HEK293T (cell line): ENCODE results near the gene RNF14.
A peak's percentile ranks its signal among the peaks of the same experiment; 100 is the strongest.
"Not testable (repeated sequence)": the region's sequence is repeated elsewhere in the genome, so short reads cannot be mapped to it uniquely, and the experiment has no call there.

Source experiments
- CTCF ChIA-PET: fragments of 350-600 bp; formaldehyde crosslinking; extraction: SDS; loops from one replicate; lab custom pipeline; 2021; ENCODE audit warnings: antibody characterized with exemption, inconsistent platforms; lab: Yijun Ruan, JAX
- POLR2A ChIA-PET: fragments of 350-600 bp; formaldehyde crosslinking; extraction: SDS; loops from one replicate; lab custom pipeline; 2020; ENCODE audit warnings: antibody characterized with exemption, inconsistent platforms; lab: Yijun Ruan, JAX
- DNase-seq: peaks from one replicate; pipeline ENCODE4 v3.0.0; 2012; ENCODE audit warnings: mixed read lengths; ENCODE audit errors: extremely low spot score
- ARNT ChIP-seq: fragments of 450-650 bp; IDR thresholded peaks from 2 replicates; pipeline ENCODE4 v1.6.1; 2017; ENCODE audit warnings: mild to moderate bottlenecking
- BHLHE40 ChIP-seq: fragments of 450-650 bp; IDR thresholded peaks from 2 replicates; pipeline ENCODE4 v1.6.1; 2016; ENCODE audit warnings: mild to moderate bottlenecking, moderate library complexity, borderline replicate concordance
- CTBP1 ChIP-seq: fragments of 450-650 bp; IDR thresholded peaks from 2 replicates; pipeline ENCODE4 v1.6.1; 2016; ENCODE audit warnings: borderline replicate concordance
- ELF4 ChIP-seq: fragments of 450-650 bp; IDR thresholded peaks from 2 replicates; pipeline ENCODE4 v1.6.1; 2017; ENCODE audit warnings: antibody characterized with exemption
- FOXA1 ChIP-seq: fragments of 450-650 bp; IDR thresholded peaks from 2 replicates; pipeline ENCODE4 v1.6.1; 2016; ENCODE audit warnings: mild to moderate bottlenecking
- FOXK2 ChIP-seq: fragments of 450-650 bp; IDR thresholded peaks from 2 replicates; pipeline ENCODE4 v1.6.1; 2016; ENCODE audit warnings: mild to moderate bottlenecking
- FOXM1 ChIP-seq: fragments of 450-650 bp; IDR thresholded peaks from 2 replicates; pipeline ENCODE4 v1.6.1; 2017; ENCODE audit warnings: mild to moderate bottlenecking, borderline replicate concordance
- HDGF ChIP-seq: fragments of 450-650 bp; IDR thresholded peaks from 2 replicates; pipeline ENCODE4 v1.6.1; 2017; ENCODE audit warnings: antibody characterized with exemption, borderline replicate concordance
- L3MBTL2 ChIP-seq: fragments of 450-650 bp; conservative IDR thresholded peaks from 2 replicates; pipeline ENCODE4 v1.6.1; 2016; ENCODE audit warnings: mild to moderate bottlenecking
- LEF1 ChIP-seq: fragments of 450-650 bp; IDR thresholded peaks from 2 replicates; pipeline ENCODE4 v1.6.1; 2017; ENCODE audit warnings: mild to moderate bottlenecking, borderline replicate concordance
- NFRKB ChIP-seq: fragments of 450-650 bp; IDR thresholded peaks from 2 replicates; pipeline ENCODE4 v1.6.1; 2016; ENCODE audit warnings: mild to moderate bottlenecking, moderate library complexity
- PKNOX1 ChIP-seq: fragments of 450-650 bp; IDR thresholded peaks from 2 replicates; pipeline ENCODE4 v1.6.1; 2016
- SP1 ChIP-seq: fragments of 450-650 bp; IDR thresholded peaks from 2 replicates; pipeline ENCODE4 v1.6.1; 2017
- SUZ12 ChIP-seq: fragments of 450-650 bp; IDR thresholded peaks from 2 replicates; pipeline ENCODE4 v1.6.1; 2016; ENCODE audit warnings: mild to moderate bottlenecking
- TARDBP ChIP-seq: fragments of 450-650 bp; IDR thresholded peaks from 2 replicates; pipeline ENCODE4 v1.6.1; 2016
- ZNF384 ChIP-seq: fragments of 450-650 bp; IDR thresholded peaks from 2 replicates; pipeline ENCODE4 v1.6.1; 2016

RNF14 gene

GRCh38 chr5:141968914-141969608 is at the start of gene RNF14:
RNF14 (plus strand) TSS chr5:141969105; CDS start chr5:141973589, 4,484 bp downstream.
- ChIA-PET POLR2A (interaction anchor here (0.6 to 2.4 kb wide), 21 partner anchors 9 to 1295 kb away, joined by 3 to 19 read pairs (median 3); partner anchors contain the start of genes DELE1, GNPDA1, NDFIP1 and RELL2), CTCF (interaction anchor here (0.5 to 1.9 kb wide), 29 partner anchors 9 to 350 kb away, joined by 3 to 20 read pairs (median 4); partner anchors contain the start of genes DELE1, DIAPH1, HDAC3 and PCDH1)
- TF ChIP-seq SP1 (no peak), FOXK2 (no peak), FOXA1 (no peak), ZNF384 (no peak), PKNOX1 (peak; percentile 85)
- peak; percentile 95 for DNase-seq

- no peak for TF ChIP-seq BHLHE40
- TF ChIP-seq PKNOX1 = no peak
- TF ChIP-seq SP1 = no peak
- TF ChIP-seq FOXA1 = no peak
- no peak for TF ChIP-seq HDGF
- TF ChIP-seq NFRKB = no peak
- no peak for TF ChIP-seq L3MBTL2
- no peak for TF ChIP-seq ZNF384
- no peak for TF ChIP-seq TARDBP
- TF ChIP-seq FOXM1 = no peak
- TF ChIP-seq FOXK2 = no peak
- TF ChIP-seq ARNT = no peak
- no peak for TF ChIP-seq LEF1
- no peak for TF ChIP-seq CTBP1
- TF ChIP-seq SUZ12 = no peak
- no peak for TF ChIP-seq ELF4
- no peak for DNase-seq
- POLR2A ChIA-PET = no interaction called here
- CTCF ChIA-PET = no interaction called here
These were observed 49.4 kb upstream of the RNF14 start for GRCh38 chr5:141919218-141920119.

- ChIA-PET CTCF (no interaction called here), POLR2A (interaction anchor here (3.6 kb wide), 1 partner anchor 40 kb away, joined by 47 read pairs; the partner anchor contains the start of gene PCDH1)
- TF ChIP-seq BHLHE40 (no peak), LEF1 (no peak), FOXA1 (no peak), TARDBP (no peak), ELF4 (no peak), FOXM1 (no peak), FOXK2 (no peak), L3MBTL2 (no peak), PKNOX1 (no peak), NFRKB (no peak), ARNT (no peak), ZNF384 (no peak), SUZ12 (no peak), HDGF (no peak), CTBP1 (no peak), SP1 (no peak)
- DNase-seq = no peak
These were observed 48.1 kb upstream of the RNF14 start for GRCh38 chr5:141920771-141921170.

GRCh38 chr5:141922827-141923447 is 46.0 kb upstream of the RNF14 start:
- ChIA-PET CTCF (interaction anchor here (0.6 to 2.0 kb wide), 4 partner anchors 9 to 237 kb away, joined by 4 to 7 read pairs (median 6); partner anchors contain the start of gene RNF14), POLR2A (interaction anchor here (0.6 to 3.6 kb wide), 25 partner anchors 9 to 286 kb away, joined by 3 to 47 read pairs (median 4); partner anchors contain the start of genes HDAC3, PCDH1, RELL2 and RNF14)
- DNase-seq = not testable (repeated sequence)

GRCh38 chr5:141923448-141924313 is 45.2 kb upstream of the RNF14 start, which contains the start of gene DELE1:
DELE1 (plus strand) TSS chr5:141923871; CDS start chr5:141923942, 71 bp downstream.
- ChIA-PET CTCF (interaction anchor here (0.6 to 2.0 kb wide), 4 partner anchors 9 to 238 kb away, joined by 3 to 7 read pairs (median 4); partner anchors contain the start of gene RNF14), POLR2A (interaction anchor here (0.6 to 3.6 kb wide), 30 partner anchors 9 to 287 kb away, joined by 3 to 47 read pairs (median 4); partner anchors contain the start of genes HDAC3, PCDH1, RELL2 and RNF14)
- TF ChIP-seq NFRKB = no peak
- TF ChIP-seq ELF4 = peak; percentile 56; the same call in 1 of the 2 replicates
- peak; percentile 63 for TF ChIP-seq L3MBTL2
- peak; percentile 8; the same call in 1 of the 2 replicates for TF ChIP-seq PKNOX1
- TF ChIP-seq LEF1 = no peak
- peak; percentile 91 for DNase-seq
